ENCODE results near the gene TIMP2.

GRCh38 chr17:78967782-78968362 is 42.7 kb upstream of the TIMP2 start:
- TF ChIP-seq CTCF (IDR thresholded peaks at IDR 0.05 in 2 of 3, conservative IDR thresholded peaks at IDR 0.05 in 1 of 3; ENCODE audit: borderline replicate concordance in 1 of 3, insufficient read depth in 1 of 3, low read depth in 2 of 3, low read length in 2 of 3), result no peak
- no peak for TF ChIP-seq ZNF274 (IDR thresholded peaks at IDR 0.05; ENCODE audit: low read depth, low read length)
- no peak for TF ChIP-seq YY1 (IDR thresholded peaks at IDR 0.05; ENCODE audit: extremely low read depth, insufficient replicate concordance, low read depth, low read length)
- TF ChIP-seq, protein P1, sequence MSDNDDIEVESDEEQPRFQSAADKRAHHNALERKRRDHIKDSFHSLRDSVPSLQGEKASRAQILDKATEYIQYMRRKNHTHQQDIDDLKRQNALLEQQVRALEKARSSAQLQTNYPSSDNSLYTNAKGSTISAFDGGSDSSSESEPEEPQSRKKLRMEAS (IDR thresholded peaks at IDR 0.05), result no peak
- no peak for TF ChIP-seq POLR2A (IDR thresholded peaks at IDR 0.05; ENCODE audit: borderline replicate concordance, extremely low read depth, insufficient read depth, insufficient read length)
- no peak for TF ChIP-seq RAD21 (IDR thresholded peaks at IDR 0.05; ENCODE audit: low read depth)
- TF ChIP-seq EZH2phosphoT487 (IDR thresholded peaks at IDR 0.05; ENCODE audit: borderline replicate concordance), result no peak

All from HCT116 (cell line).